ENCODE results near the gene SELL.

DNA sequence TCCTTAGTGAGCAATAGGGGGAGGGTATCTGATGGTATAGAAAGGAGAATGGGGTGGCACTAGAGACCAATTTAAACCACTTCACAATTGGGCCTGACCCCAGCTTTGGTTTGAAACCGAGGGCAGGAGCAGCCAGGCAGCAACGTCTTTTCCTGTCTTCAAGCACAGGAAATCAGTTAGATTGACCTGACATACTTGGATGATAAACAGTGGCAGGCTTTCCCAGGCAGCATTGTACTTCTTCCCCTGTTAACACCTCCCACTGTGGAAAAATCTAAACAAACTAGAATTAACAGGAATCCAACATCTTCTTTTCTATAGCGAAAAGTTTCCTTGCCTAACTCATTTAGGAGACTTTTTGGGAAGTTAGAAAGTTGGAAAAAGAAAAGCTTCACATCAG lies 40.6 kb downstream of the SELL start:
- TF ChIP-seq CTCF (IDR thresholded peaks at IDR 0.05; ENCODE audit: insufficient read depth, low read length), result no peak
- TF ChIP-seq GABPA (IDR thresholded peaks at IDR 0.05; ENCODE audit: low read depth), result no peak
- TF ChIP-seq POLR2AphosphoS5 (IDR thresholded peaks at IDR 0.05; ENCODE audit: low read depth), result no peak
- TF ChIP-seq REST (IDR thresholded peaks at IDR 0.05; ENCODE audit: insufficient replicate concordance, low read depth), result no peak
